Measurements from ENCODE around the gene GLB1L.
A peak's percentile ranks its signal among the peaks of the same experiment; 100 is the strongest.

Gene GLB1L

DNA sequence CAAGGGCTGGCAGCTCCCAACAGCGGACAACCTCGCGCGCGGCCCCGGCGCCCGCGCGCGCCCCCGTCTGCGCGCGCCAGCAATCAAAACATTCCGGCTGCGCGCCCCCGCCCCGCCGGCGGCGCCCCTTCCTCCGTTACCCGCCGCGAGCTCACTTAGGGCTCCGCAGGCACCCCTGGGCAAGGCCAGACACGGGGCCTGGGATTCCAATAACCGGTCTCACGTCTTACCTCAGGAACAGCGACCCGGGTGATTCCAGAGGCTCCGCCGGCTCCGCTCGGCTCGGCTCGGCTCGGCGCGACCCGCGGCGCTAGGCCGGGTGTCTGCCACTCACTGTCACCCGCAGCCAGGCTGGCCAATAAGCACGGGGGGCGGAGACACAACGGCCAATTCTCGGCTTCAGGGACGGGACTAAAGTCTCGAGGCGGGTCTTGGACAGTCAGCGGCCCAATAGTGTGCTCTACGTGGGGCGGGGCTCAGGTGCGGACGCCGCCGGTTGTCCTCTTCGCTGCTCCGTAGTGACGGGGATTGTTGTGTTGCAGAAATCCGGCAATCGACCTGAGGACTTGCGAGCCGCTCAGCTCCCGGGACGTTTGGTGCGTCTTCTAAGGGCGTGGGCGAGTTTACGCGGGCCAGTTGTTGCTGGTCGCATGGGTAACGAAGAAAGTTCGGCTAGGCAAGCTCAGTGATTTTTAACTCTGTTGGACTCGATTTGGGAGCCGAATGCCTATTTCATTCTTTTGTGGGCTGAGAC lies 15.8 kb downstream of the GLB1L start, which contains the start of the genes ANKZF1 and ATG9A:
Gene ANKZF1, plus strand, starts transcription at position 502 of the 754 bp plus-strand sequence. CDS start 452 bp downstream, outside the sequence.
Gene ATG9A, minus strand, starts transcription at position 332 of the 754 bp plus-strand sequence. CDS start 1,612 bp downstream, outside the sequence.
- intact Hi-C loops (cut with DNase I) = loop anchor here (1.0 to 10.0 kb wide), 2 partner anchors 51 to 155 kb away; partner anchors contain the start of genes DNPEP and RETREG2
- DNase-seq = peak; percentile 98 to 100 (median 100)

DNA sequence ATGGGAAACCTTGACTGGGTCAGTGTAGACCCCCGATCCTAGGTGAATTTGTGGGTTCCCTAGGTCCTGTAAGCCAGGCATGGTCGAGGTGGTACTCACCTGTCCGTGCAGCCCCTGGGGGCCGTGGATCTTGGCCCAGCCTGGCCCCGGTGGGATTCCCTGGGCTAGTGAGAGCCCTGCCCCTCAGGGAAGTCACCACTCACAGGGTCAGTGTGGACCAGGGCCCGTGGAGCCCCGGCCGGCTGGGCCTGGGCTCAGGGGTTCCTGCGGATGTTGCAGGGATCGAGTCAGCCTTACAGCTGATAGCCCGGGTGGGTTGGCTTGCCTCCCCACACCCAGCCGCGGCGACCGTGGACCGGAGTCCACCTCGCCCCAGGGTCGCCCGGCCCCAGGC lies 16.3 kb downstream of the GLB1L start:
- DNase-seq = peak in 1 of 10 donors; percentile 82
- intact Hi-C loops (cut with DNase I) = loop anchor here (1.0 kb wide), 1 partner anchor 51 kb away; the partner anchor contains the start of gene RETREG2

GRCh38 chr2:219228041-219228910 lies 17.0 kb downstream of the GLB1L start:
- peak in 2 of 10 donors; percentile 50 to 57 for DNase-seq
- intact Hi-C loops (cut with DNase I) = no loop called here

- intact Hi-C loops (cut with DNase I) = no loop called here
- DNase-seq = no peak
Measured at GRCh38 chr2:219225350-219225749, 19.9 kb downstream of the GLB1L start.

GRCh38 chr2:219223831-219224610 lies 21.2 kb downstream of the GLB1L start:
- peak in 1 of 10 donors; percentile 69 for DNase-seq
- intact Hi-C loops (cut with DNase I) = no loop called here

GRCh38 chr2:219221957-219222518 lies 23.2 kb downstream of the GLB1L start:
- DNase-seq = peak in 1 of 10 donors; percentile 61
- intact Hi-C loops (cut with DNase I) = no loop called here

GRCh38 chr2:219220652-219221402 lies 24.4 kb downstream of the GLB1L start:
- peak in 1 of 10 donors; percentile 62 for DNase-seq
- intact Hi-C loops (cut with DNase I) = no loop called here

GRCh38 chr2:219219784-219220532 lies 25.3 kb downstream of the GLB1L start:
- intact Hi-C loops (cut with DNase I) = no loop called here
- DNase-seq = no peak

GRCh38 chr2:219218732-219219701 lies 26.2 kb downstream of the GLB1L start, which contains the start of gene ABCB6:
Gene ABCB6 (minus strand): TSS chr2:219218958. CDS start chr2:219218673, 285 bp downstream.
- peak; percentile 96 to 100 (median 98) for DNase-seq
- intact Hi-C loops (cut with DNase I) = loop anchor here (1.0 kb wide), 1 partner anchor 26 kb away; the partner anchor contains the start of genes GLB1L and STK16

DNA sequence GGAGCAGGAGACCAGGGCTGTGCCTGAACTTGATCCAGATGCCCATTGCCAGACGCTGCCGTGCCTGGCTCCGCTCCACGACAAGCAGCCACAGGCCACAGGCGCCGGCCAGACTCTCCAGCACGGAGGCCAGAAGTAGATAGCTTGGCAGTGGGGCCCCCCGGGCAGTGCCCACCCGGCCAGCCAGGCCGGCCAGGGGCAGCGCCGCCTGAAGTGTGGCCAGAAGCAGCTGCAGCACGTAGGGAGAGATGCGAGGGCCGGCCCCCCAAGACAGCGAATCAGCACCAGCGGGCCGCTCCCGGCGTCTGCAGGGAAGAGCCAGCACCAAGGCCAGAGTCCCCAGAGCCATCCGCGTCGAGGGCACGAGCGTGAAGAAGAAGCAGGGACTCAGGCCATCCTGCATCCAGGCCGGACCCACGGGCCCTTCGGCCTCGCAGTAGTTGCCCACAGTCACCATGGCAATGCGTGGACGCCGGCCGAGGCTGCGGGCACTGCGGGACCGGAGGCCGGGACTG lies 27.0 kb downstream of the GLB1L start:
- DNase-seq = peak in 9 of 10 donors; percentile 17 to 94 (median 62)
- intact Hi-C loops (cut with DNase I) = loop anchor here (1.0 kb wide), 1 partner anchor 27 kb away; the partner anchor contains the start of genes GLB1L and STK16

DNA sequence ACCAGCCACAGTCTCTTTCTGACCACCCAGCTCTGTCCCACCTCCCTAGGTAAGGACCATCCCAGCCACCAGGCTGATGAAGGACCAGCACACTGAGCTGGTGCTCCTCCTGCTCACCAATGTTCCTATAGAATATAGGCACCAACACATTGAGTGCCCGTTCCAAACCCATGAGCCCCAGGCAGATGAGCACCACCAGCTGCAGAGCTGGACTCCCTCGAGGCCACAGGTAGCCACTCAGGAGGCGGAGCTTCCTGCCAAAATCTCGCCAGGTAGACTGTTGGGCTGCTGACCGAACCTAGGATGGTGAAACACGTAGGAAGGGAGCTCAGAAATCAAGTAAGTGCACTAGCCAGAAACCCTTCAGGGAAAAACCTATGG lies 28.7 kb downstream of the GLB1L start:
- DNase-seq = peak in 1 of 10 donors; percentile 56
- intact Hi-C loops (cut with DNase I) = no loop called here

DNA sequence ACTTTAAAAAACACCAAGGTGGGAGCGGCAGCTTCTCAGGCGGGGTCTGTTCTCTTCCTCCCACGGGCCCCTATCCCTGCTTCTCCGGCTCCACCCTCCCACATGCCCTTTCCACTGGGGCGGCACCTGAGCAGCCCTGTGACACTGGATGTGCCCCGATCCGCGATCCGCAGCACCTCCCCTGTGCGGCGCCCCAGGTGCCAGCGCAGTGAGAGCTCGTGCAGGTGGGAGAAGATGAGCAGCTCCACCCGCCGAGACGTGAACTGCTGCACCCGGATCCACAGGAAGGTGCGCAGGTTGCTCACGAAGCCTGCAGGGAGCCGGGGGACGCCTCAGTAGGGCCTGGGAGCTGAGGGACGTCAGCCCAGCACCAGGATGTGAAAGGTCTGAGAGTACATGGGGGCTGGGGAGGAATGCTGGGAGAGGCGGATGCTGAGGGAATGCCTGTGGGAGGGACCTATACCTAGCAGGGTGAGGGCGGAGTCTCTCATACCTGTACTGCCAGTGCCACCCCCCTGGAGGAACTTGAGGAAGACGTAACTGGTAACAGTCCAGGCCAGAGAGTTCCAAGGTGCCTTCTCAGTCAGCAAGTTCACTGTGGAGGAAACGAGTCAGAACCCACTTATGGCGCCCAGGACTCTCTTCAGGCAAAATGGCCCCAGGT lies 29.2 kb downstream of the GLB1L start:
- peak in 1 of 10 donors; percentile 78 for DNase-seq
- intact Hi-C loops (cut with DNase I) = no loop called here

DNA sequence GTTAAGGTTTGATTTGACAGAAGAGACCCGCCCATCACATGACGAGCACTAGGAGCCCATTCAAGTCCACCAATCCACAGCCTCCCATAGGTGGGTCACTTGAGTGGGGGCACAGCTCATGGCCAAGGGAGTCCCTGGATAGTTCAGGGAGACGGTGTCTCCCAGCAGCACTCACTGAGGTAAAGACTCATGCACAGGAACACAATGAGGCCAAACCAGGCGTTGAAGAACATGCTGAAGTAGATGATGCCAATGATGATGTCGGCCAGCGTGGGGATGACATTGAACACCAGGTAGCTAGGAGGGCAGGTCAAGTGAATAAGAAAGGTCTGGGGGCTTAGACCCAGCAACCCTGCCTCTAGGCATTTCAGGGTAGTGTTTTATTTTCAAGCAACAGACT lies 30.5 kb downstream of the GLB1L start:
- no peak for DNase-seq
- intact Hi-C loops (cut with DNase I) = no loop called here

DNA sequence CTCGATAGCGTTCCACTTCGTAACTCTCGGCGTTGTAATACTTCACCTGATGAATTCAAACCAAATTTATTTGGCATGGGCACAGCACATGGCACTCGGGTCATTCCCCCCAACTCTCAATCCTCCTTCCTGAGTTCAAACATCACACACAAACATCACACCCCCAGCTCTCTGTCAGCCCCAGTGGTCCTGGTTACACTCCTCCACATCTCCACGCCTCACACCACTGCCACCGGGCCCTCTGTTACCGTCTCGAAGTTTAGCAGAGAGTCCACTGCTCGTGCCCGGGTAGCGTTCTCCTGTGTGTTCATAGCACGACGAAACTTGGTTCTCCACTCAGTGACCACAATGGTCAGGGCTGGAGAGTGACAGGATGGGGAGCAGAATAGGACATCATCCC lies 31.1 kb downstream of the GLB1L start:
- peak in 1 of 10 donors; percentile 73 for DNase-seq
- intact Hi-C loops (cut with DNase I) = no loop called here

- DNase-seq = peak in 1 of 10 donors; percentile 38
- intact Hi-C loops (cut with DNase I) = no loop called here
Measured at GRCh38 chr2:219213486-219214071, 31.7 kb downstream of the GLB1L start.

DNA sequence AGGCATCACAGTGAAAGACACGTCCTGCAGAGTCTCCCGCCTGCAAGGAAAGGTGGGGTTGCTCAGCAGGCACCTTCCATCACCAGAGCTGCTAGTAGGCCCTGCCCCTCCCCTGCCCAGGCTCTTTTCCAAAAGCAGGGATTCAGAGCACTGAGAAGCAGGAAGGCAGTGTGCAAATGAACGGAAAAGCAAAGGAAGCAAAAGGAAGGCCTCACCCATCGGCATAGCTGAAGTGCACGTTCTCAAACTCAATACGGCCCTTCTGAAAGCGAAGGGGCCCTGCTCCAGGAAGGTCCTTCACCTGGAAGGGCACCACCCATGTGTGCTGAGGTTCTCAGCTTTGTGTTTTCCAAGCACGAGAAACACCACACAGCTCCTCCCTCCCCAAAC lies 32.2 kb downstream of the GLB1L start:
- intact Hi-C loops (cut with DNase I) = no loop called here
- no peak for DNase-seq
